Activated CD8-positive, alpha-beta memory T cell treated with anti-CD3 and anti-CD28 coated beads for 4 hours (primary cell): ENCODE data around the gene RAB5B.

Experiments used
- DNase-seq, 2 donors: peaks; one replicate each; pipeline ENCODE4 v3.0.0-alpha.2; 2020; ENCODE audit warnings: low read depth in 2 of 2

The RAB5B gene

GRCh38 chr12:55973599-55974307, at the start of gene RAB5B:
Gene RAB5B (plus strand): TSS chr12:55974078. CDS start chr12:55986961, 12,883 bp downstream.
- DNase-seq = peak; percentile 94 to 99

DNA sequence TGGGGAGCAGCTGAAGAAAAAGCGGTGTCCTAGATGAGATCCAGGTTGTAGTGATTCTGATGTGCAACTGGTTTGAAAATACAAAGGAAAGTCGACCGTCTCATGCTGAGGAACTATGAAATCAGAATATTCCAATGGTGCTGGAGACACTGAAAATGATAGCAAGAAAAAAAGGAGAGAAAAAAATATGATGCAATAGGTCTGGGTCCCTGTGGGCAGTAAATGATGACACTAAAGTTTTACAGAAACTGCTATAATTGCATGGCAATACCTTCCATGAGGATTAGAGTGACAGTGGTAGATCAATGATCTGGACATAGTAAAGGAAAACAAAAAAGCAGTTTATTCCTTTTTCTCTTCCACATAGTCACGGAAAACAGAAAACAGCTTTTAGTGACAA, 48.5 kb upstream of the RAB5B start:
- DNase-seq = no peak

GRCh38 chr12:55925870-55926737, 47.8 kb upstream of the RAB5B start:
- no peak for DNase-seq

DNA sequence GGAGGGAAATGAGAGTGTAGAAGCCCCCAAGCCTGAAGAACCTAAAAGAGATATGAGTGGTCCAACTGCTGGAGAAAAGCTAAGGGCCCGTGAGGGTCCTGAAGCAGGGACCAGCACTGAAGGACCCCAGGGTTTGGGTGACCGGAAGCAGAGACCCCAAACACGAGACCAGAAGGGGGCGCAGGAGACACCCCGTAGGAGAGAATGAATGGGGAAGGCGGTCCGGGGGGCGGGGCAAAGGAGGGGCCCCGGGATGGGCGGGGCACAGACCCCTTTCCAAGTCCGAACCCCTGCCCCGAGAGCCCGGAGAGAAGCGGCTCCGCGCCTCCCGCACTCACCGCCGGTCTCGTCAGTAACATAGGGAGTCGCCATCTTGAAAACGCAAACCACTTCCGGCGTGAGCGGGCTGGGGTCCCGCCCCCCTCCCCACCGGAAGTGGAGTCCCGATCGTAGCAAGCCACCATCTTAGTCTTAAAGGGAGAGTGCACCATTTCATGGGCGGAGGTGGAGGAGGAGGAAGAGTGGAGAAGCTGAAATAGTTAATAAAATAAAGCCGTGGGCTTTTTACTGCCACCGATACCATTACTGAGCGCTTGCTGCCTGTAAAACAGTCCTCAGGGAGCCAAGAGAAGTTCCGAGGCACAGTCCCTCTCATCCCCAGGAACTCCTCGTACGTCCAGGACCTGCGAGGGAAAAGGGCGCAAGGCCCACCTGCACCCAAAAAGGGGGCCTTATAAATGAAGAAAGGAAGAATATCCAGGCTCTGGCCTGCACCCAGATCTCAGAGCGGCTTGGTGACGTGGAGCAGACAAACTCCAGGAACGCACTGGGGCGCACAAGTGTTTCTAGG, 46.9 kb upstream of the RAB5B start:
- DNase-seq = peak; percentile 76 to 78

- DNase-seq = peak in 1 of 2 donors; percentile 36
These were observed 46.0 kb upstream of the RAB5B start, which contains the start of gene PYM1 for GRCh38 chr12:55927588-55928502. Gene PYM1 (minus strand): TSS chr12:55927894. CDS start chr12:55927761, 133 bp downstream.

DNA sequence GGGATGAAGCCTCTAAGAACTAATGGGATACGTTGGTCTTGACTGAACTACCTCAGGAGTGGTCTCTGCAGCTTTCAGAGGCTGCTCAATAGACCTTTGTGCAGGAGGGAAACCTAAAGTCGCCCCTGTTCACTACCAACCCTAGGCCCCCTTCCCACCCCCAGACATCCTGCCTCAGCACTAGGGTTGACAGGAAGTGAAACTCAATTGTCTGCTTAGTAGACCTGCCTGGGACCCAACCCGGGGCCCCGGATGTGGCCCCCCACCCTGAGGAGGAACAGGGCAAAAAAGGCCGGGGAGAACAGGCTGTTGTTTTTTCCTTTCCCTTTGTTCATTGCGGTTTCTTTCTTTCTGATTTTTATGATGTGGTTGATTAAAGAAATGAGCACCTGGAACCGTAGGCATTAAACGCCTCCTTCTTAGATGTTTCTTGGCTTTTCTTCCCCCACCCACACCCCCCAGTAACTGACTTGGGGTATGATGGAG, 44.5 kb upstream of the RAB5B start:
- DNase-seq = peak in 1 of 2 donors; percentile 80

DNA sequence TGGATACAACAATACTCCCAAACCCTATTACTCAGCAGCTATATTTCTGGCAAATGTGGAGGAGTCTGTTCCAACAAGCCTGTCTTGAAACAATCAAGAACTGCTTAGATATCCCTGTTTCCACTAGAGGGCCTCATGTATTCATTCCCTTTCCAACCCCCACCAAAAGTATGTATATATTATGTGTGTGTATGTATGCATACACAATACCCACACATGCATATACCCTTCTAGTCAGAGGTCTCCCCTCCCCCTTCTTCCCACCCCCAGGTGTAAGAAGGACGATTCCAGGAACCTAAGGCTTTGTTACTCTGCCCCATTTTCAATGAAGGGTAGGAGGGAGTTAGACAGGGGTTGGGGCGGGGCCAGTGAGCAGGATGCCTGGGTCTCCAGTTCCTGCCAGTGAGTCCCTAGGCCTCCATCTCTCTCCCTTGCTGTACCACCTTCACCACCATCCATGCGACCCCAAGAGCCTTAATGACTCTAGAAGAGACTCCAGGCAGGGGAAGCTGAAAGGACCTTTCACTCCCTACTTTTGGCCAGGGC, 43.0 kb upstream of the RAB5B start, which contains the start of gene DGKA:
Gene DGKA (plus strand): TSS at position 392 of the 546 bp plus-strand sequence. CDS start 5,342 bp downstream, outside the sequence.
- DNase-seq = peak in 1 of 2 donors; percentile 56

- no peak for DNase-seq
These were observed 42.5 kb upstream of the RAB5B start for GRCh38 chr12:55931317-55931779.

- no peak for DNase-seq
These were observed 41.9 kb upstream of the RAB5B start for GRCh38 chr12:55931780-55932550.

DNA sequence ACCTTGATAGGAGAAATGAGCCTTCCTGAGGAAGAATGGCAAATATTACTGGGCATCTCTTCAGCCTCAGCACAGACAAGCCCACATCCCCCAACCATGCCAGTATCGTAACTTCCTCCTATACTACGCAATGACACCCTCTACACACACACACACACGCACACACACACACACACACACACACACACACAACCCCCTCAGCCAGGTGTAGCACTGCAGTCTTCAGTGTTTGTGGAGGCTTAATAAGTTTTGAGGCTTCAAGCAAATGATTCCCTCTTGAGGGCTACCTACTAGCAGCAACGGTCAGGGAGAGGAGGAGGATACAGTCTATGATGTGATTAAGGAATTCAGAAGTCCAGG, 41.3 kb upstream of the RAB5B start:
- no peak for DNase-seq

GRCh38 chr12:55933169-55933798, 40.6 kb upstream of the RAB5B start:
- DNase-seq = no peak

GRCh38 chr12:55933799-55934742, 39.8 kb upstream of the RAB5B start:
- DNase-seq = no peak

DNA sequence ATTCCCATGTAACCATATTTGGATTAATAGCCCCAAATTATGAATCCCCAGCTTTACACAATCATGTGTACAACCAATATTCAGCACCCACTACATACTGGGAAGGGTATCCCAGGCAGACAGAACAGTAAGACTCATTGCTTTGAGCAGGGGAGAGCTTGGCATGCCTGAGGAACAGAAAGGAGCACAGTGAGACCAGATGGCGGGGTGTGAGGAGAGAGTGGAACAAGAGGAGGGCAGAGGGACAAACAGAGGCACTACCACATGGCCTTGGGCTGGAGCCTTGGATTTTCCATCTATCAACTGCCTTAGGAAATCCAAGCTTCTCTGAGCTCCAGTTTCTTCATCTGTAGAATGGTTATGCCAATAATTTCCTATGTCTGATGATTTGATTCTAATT, 39.1 kb upstream of the RAB5B start:
- DNase-seq = no peak

- no peak for DNase-seq
These were observed 38.1 kb upstream of the RAB5B start for GRCh38 chr12:55935738-55936151.

DNA sequence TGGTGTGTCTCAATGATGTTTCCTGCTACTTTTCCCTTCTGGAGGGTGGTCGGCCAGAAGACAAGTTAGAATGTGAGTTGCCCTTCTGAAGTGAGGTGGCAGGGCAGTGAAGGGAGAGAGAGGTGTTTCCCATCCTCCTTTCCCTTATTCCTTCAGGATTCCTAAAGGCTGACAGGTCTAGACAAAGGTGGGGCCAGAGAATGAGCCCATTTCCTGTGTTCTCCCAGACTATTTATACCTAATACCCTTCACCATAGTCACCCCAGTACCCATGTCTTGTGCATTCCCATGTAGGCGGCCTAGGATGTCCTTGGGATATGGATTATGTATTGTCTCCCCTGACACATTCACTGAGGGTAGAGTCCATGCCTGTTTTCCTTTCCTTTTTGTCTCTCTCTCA, 35.9 kb upstream of the RAB5B start:
- no peak for DNase-seq

DNA sequence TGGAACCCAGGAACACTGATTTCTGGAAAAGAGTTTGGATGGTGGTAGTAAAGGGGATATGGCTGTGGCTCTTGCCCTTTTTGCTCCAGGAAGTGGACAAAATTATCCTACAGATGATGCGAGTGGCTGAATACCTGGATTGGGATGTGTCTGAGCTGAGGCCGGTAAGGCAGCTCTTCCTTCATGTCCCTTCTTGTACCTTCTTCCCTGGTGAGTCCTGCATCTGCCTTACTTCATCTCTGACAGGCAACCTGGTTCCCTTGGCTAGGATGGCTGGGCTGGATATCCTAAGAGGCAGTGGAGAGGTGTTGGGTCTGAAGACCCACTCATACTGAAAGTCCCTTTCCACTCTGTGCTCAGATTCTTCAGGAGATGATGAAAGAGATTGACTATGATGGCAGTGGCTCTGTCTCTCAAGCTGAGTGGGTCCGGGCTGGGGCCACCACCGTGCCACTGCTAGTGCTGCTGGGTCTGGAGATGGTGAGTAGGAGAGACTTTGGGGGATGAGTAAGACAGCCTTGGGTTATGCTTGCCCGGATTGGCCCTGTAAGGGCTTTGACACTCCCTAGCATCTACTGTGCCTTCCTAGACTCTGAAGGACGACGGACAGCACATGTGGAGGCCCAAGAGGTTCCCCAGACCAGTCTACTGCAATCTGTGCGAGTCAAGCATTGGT, 34.9 kb upstream of the RAB5B start:
- DNase-seq = no peak

- peak; percentile 64 to 68 for DNase-seq
These were observed 33.7 kb upstream of the RAB5B start for GRCh38 chr12:55940065-55940732.
